Endodermal cell (in vitro differentiated cells): ENCODE measurements around the gene NGEF. TPM values are rescaled to one million over a fixed set of nuclear protein-coding genes. Genes with fewer than 3 reads are reported as not detected.

Experiments
- DNase-seq: peaks from one replicate; pipeline ENCODE4 v3.0.0-alpha.2; 2017
- H3K27ac ChIP-seq: 2 replicates; pipeline ENCODE4 v1.5.1; 2013; ENCODE audit warnings: mild to moderate bottlenecking, low read depth, low read length, moderate library complexity
- H3K27me3 ChIP-seq: 2 replicates; pipeline ENCODE4 v1.6.1; 2013; ENCODE audit warnings: mild to moderate bottlenecking, low read length, moderate library complexity; ENCODE audit not compliant: insufficient read depth, control insufficient read depth, poor library complexity, severe bottlenecking
- H3K36me3 ChIP-seq: 2 replicates; pipeline ENCODE4 v1.7.0; 2013; ENCODE audit warnings: mild to moderate bottlenecking, low read length, moderate library complexity; ENCODE audit not compliant: control insufficient read depth, insufficient read depth
- H3K4me1 ChIP-seq: one replicate; pipeline ENCODE4 v1.7.0; 2013; ENCODE audit warnings: low read length; ENCODE audit not compliant: control insufficient read depth, insufficient read depth
- H3K4me3 ChIP-seq: 2 replicates; pipeline ENCODE4 v1.5.1; 2013; ENCODE audit warnings: mild to moderate bottlenecking, low read length, moderate library complexity
- H3K9ac ChIP-seq: 2 replicates; pipeline ENCODE4 v1.6.1; 2013; ENCODE audit warnings: mild to moderate bottlenecking, low read length, moderate library complexity; ENCODE audit not compliant: poor library complexity, severe bottlenecking; ENCODE audit errors: extremely low read depth
- H3K9me3 ChIP-seq: 2 replicates; pipeline ENCODE4 v1.6.1; 2013; ENCODE audit warnings: mild to moderate bottlenecking, low read length, moderate library complexity; ENCODE audit not compliant: control insufficient read depth
- H3K27ac Mint-ChIP-seq: 2 replicates; pipeline ENCODE4 v1.8.0; 2020; ENCODE audit warnings: mixed read lengths
- H3K27me3 Mint-ChIP-seq: 2 replicates; pipeline ENCODE4 v1.8.0; 2021; ENCODE audit warnings: mild to moderate bottlenecking, mixed read lengths; ENCODE audit not compliant: insufficient read depth
- H3K36me3 Mint-ChIP-seq: 2 replicates; pipeline ENCODE4 v1.8.0; 2020; ENCODE audit warnings: low read depth, mixed read lengths
- H3K4me1 Mint-ChIP-seq: 2 replicates; pipeline ENCODE4 v1.8.0; 2020; ENCODE audit warnings: mixed read lengths
- H3K4me3 Mint-ChIP-seq: 2 replicates; pipeline ENCODE4 v1.8.0; 2020; ENCODE audit warnings: mild to moderate bottlenecking, moderate library complexity, mixed read lengths
- H3K9me3 Mint-ChIP-seq: 2 replicates; pipeline ENCODE4 v1.8.0; 2020; ENCODE audit warnings: mild to moderate bottlenecking, mixed read lengths
- WGBS, 2 experiments: methylation state at CpG; one replicate each; pipeline versions ENCODE4 v1.1.5 to v1.1.7; 2013; ENCODE audit warnings: missing lambda C conversion rate in 2 of 2, mixed read lengths in 1 of 2; ENCODE audit not compliant: insufficient coverage in 1 of 2, insufficient read length in 1 of 2; 5-methylcytosine and 5-hydroxymethylcytosine counted together
- total RNA-seq, 2 donors: library from RNA; stranded (reverse); fragmentation: NEBNext Ultra II Directional in 1 of 2; extraction: Animal tissue kit (Norgen Biotek cat#: 25700) in 1 of 2; gene quantifications; 2 replicates in 1 of 2; 3 replicates in 1 of 2; pipeline ENCODE4 v1.2.1, GENCODE V29; 2021
- TF ChIP-seq, protein P1 (sequence below): fragments of 200-600 bp; sonication (generic); conservative IDR thresholded peaks from 2 replicates; pipeline ENCODE4 v1.5.0; 2021; ENCODE audit warnings: antibody characterized with exemption, mild to moderate bottlenecking

NGEF gene
- total RNA-seq, 2 donors from 2014 or later: 1.8 to 2.9 TPM

GRCh38 chr2:232883116-232883721 is 129.8 kb downstream of the NGEF start:
- Histone ChIP-seq H3K9ac (no peak overlapping the region), H3K9me3 (no peaks in the 10 kb centered on the region), H3K36me3 (no peaks in the 10 kb centered on the region), H3K27ac (no peak overlapping the region), H3K4me1 (no peaks in the 10 kb centered on the region), H3K27me3 (no peaks in the 10 kb centered on the region), H3K4me3 (no peak overlapping the region)
- Mint-ChIP-seq H3K4me3 (no peak overlapping the region), H3K36me3 (no peaks in the 10 kb centered on the region), H3K27me3 (peaks cover 3% of the 10 kb centered on the region), H3K4me1 (no peaks in the 10 kb centered on the region), H3K9me3 (no peaks in the 10 kb centered on the region), H3K27ac (no peak overlapping the region)
- 91 to 95% methylated on average over 25 to 29 of the region's 29 CpGs for WGBS, 2 experiments
- peak; percentile 43 for DNase-seq
- TF ChIP-seq, protein P1, sequence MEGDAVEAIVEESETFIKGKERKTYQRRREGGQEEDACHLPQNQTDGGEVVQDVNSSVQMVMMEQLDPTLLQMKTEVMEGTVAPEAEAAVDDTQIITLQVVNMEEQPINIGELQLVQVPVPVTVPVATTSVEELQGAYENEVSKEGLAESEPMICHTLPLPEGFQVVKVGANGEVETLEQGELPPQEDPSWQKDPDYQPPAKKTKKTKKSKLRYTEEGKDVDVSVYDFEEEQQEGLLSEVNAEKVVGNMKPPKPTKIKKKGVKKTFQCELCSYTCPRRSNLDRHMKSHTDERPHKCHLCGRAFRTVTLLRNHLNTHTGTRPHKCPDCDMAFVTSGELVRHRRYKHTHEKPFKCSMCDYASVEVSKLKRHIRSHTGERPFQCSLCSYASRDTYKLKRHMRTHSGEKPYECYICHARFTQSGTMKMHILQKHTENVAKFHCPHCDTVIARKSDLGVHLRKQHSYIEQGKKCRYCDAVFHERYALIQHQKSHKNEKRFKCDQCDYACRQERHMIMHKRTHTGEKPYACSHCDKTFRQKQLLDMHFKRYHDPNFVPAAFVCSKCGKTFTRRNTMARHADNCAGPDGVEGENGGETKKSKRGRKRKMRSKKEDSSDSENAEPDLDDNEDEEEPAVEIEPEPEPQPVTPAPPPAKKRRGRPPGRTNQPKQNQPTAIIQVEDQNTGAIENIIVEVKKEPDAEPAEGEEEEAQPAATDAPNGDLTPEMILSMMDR: no peak

DNA sequence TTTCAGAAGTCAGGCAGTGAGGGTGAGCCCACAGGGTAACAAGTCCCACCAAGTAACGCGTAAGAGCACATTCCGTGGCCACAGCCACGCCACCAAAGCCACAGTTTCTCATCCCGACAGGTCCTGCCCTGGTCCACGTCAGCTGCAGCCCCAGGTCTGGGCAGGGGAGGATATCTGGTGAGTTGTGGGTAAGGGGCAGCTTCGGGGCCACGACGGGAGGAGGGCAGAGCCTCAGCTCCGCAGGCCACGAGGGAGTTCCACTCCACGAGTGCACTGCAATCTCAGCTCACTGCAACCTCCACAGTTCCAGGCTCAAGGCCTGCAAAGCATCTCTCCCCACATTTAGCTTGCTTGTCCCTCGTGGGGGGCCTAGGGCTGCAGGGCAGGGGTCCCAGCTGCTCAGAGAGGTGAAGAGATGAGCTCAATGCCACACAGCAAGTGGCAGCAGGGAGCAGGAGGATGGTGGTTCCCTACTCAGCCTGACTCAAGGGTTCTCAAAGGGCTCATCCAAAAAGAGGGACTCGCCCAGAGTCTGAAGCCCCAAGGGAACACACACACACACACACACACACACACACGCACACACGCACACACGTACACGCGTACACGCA is 130.4 kb downstream of the NGEF start:
- WGBS, 2 experiments: 82 to 87% methylated on average over 8 to 20 of the region's 20 CpGs
- H3K9me3 Mint-ChIP-seq: no peaks in the 10 kb centered on the region
- Histone ChIP-seq H3K4me3 (no peak overlapping the region), H3K4me1 (no peaks in the 10 kb centered on the region), H3K9me3 (no peaks in the 10 kb centered on the region), H3K27ac (no peak overlapping the region), H3K36me3 (no peaks in the 10 kb centered on the region), H3K9ac (no peak overlapping the region), H3K27me3 (peaks cover 5% of the 10 kb centered on the region)
- no peak overlapping the region for H3K27ac Mint-ChIP-seq
- H3K27me3 Mint-ChIP-seq: peaks cover 8% of the 10 kb centered on the region
- H3K4me3 Mint-ChIP-seq: no peak overlapping the region
- TF ChIP-seq, protein P1: no peak
- peak; percentile 38 for DNase-seq
- H3K36me3 Mint-ChIP-seq: no peaks in the 10 kb centered on the region
- H3K4me1 Mint-ChIP-seq: no peaks in the 10 kb centered on the region

DNA sequence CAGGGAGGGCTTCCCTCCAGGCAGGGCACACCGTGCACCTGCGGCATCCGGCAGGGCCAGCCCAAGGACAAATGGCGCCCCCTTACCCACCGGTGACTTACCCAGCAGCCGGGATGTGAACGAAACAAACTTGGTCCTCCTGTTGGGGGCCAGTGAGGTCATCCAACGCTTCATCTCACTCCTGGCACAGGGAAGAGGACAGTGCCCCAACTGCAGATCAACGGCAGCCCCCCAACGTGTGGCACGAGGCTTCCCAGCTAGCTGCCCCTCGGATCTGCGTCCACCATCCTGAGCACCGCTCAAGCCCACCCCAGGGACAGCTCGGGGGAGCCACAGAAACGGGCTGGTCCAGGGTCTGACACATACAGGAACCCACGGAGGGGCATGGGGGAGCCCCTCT is 131.0 kb downstream of the NGEF start:
- Histone ChIP-seq H3K27ac (no peak overlapping the region), H3K9ac (no peak overlapping the region), H3K4me1 (no peaks in the 10 kb centered on the region), H3K4me3 (no peak overlapping the region), H3K36me3 (no peaks in the 10 kb centered on the region), H3K9me3 (no peaks in the 10 kb centered on the region), H3K27me3 (peaks cover 11% of the 10 kb centered on the region)
- Mint-ChIP-seq H3K27ac (no peak overlapping the region), H3K9me3 (no peaks in the 10 kb centered on the region), H3K36me3 (no peaks in the 10 kb centered on the region), H3K4me3 (no peak overlapping the region), H3K4me1 (no peaks in the 10 kb centered on the region), H3K27me3 (peaks cover 14% of the 10 kb centered on the region)
- WGBS, 2 experiments: 93% methylated on average over 15 to 17 of the region's 17 CpGs
- no peak for DNase-seq
- TF ChIP-seq, protein P1: no peak
